Measurements from ENCODE around the gene FKBP4.

DNA sequence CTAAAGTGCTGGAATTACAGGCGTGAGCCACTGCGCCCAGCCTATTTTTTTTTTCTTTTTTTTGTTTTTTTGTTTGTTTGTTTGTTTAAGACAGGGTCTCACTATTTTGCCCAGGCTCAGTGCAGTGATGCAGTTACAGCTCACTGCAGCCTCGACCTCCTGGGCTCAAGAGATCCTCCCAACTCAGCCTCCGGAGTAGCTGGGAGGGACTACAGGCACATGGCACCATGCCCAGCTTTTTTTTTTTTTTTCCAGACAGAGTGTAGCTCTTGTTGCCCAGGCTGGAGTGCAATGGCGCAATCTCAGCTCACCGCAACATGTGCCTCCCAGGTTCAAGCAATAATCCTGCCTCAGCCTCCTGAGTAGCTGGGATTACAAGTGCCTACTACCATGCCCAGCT, 11.9 kb downstream of the FKBP4 start:
- no peak for TF ChIP-seq CTCF (IDR thresholded peaks at IDR 0.05)
- no peak for TF ChIP-seq POLR2AphosphoS5 (IDR thresholded peaks at IDR 0.05)
- TF ChIP-seq EP300 (IDR thresholded peaks at IDR 0.05): no peak

All from upper lobe of left lung (tissue), 4 donors.